NCI-H146 (cell line): Measurements from ENCODE around the gene SYTL2.

Source experiments
- DNase-seq: peaks from one replicate; lab custom pipeline; 2025; lab: John Stamatoyannopoulos, UW

Gene SYTL2

GRCh38 chr11:85732965-85733364 is 78.0 kb downstream of the SYTL2 start:
- no peak for DNase-seq

- no peak for DNase-seq
Observed at GRCh38 chr11:85726381-85726780, 84.6 kb downstream of the SYTL2 start.

DNA sequence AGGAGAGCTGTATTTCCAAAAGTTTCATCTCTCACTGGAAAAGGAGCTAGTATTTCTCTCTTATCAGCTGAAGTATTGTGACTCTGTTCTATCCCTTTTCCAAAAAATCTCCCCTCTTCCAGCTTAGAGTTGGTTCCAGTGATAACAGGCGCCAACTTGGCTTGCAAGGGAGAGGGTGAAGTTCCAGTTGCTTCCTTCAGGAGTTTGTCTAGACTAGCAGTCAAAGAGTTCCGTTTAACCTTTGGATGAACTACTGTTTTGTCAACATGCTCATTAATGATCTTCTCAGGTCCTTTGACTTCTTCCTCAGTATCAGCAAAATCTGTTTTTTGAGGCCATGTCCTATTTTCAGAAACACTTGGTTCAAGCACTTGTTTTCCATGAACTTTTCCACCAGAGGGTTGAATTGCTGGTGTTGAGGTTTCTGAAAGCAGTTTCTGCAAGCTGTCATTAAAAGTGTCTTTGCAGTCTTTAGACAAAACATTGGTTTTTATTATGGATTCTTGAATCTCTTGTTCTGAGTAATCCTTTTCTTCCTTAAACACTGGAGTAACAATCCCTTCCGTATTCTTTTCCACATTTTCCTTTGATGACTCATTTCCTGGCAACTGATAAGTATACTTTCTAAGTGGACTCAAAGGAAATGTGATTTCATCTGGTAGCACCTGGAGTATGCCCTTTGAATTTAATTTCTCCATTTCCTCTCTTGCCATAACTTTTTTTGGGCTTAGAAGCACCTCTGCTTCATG is 85.3 kb downstream of the SYTL2 start:
- no peak for DNase-seq

- no peak for DNase-seq
Observed at GRCh38 chr11:85724748-85725465, 86.0 kb downstream of the SYTL2 start.

DNA sequence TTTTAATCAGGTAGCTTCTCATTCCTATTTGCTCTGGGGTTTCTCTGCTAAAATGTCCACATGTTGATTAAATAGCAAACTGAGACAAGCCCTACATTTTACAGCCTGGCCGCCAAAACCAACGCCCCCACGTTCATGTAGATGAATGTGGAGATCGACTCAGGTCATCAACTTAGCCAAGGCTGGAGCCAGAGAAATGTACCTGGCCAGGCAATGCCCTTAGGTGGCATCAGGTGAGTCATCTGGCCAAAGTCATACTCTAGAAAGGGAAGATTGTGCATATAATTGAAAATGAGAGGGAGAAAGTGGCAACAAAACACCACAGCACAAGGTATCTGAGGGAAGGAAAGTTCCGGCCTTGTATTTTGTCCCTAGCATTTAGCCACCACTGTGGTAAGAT is 87.9 kb downstream of the SYTL2 start:
- DNase-seq: no peak

DNA sequence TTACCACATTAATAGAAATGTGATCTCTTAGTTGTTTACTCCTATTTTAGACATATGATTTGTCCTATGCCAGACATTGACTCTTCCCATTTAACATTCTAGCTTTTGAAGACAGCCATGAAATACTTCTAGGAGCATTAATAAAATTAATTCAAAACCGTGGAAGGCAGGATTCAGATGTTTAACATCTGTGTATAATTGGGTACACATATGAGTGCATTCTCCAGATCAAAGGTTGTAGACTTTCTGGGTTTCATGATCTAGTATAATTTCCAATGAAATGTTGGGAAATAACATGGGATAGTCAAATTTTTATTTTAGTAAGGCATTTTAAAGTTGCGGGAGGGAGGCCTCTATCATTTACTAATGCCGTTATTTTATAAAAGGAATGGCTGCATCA is 89.8 kb downstream of the SYTL2 start:
- no peak for DNase-seq

- DNase-seq: no peak
Observed at GRCh38 chr11:85718991-85719807, 91.7 kb downstream of the SYTL2 start.

DNA sequence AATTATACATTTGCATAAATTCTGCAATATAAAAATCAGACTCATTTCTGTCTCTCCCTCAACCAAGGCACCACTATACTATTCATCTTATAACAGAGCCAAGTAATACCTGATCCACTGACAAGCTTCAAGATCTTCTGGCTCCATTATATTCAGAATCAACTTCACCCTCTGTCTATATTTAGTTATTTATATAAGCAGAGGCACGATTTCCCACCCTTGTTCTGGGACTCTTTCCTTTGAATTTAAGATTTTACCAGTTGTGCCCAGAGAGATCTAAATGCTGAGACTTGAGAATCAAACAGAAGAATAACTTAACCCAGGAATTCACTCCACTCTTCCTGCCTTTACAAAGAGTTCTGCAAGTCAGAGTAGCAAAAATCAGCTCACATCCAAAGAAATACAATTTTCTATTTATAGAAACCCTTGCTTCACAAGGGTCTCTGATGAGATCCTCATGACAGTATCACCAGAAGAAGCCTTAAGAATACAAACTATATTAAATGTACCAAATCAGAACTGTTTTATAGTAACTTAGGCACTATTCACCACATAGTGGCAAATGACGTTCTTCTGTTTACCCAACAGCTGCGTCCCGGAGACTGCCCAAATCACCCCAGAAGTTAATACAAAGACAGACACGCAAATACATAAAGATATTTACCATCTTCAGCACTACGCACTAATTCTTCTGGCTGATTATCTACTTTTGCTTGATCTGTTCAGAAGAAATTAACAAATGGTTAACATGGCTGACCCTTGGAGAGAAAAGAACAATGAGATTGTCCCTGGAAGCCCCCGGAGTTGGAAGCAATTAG is 92.6 kb downstream of the SYTL2 start:
- DNase-seq: no peak

DNA sequence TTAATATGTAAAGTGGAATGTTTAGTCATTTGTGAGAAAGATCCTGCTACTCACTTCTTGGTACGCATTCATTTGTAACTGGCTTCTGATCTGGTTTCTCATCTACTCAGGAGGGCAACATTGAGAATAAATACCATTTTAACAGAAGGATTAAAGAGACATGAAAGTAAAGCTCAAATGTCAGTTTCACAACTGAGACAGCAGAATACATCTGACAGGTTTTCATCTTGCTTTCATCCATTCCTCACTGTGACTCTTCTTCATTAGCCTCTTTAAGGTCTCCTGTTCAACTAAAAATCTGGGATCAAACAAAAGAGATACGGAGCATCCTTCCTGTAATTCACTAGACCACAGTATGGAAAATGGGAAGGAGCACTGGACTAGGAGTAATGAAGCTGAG is 93.5 kb downstream of the SYTL2 start:
- DNase-seq: no peak

DNA sequence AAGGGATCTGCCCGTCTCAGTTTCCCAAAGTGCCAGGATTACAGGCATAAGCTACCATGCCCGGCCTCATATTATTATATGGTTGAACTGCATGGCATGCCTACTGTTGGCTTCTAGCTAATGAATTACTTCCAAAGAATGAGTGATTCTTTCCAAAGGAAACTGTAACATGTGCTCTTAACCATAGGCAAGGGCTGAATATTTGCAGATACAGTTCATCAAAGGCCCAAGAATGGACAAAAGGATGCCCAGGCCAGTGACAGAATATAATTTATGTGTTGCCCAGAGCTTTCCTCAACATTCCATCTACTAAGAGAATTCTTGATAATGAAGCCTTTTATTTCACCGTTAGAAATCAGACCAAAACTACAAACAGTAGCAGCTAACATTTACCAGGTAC is 98.0 kb downstream of the SYTL2 start:
- no peak for DNase-seq

DNA sequence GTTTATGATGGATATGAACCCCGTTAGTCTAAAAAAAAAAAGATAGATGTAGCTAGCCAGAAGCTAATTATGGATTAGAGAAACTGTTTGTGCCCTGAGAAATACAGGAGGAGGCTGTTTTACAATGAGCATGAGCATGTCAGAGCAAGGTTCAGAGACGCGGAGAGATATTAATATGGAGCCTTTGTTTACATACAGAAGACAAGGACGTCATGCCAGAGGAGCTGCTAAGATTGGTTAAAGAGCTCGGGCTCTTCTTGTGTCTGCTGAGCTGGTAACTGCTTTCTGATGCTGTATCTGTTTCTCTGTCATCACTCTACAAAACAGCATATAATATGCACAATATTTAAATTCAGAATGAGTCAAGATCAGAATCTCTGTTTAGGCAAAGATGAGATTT is 100.0 kb downstream of the SYTL2 start:
- no peak for DNase-seq

DNA sequence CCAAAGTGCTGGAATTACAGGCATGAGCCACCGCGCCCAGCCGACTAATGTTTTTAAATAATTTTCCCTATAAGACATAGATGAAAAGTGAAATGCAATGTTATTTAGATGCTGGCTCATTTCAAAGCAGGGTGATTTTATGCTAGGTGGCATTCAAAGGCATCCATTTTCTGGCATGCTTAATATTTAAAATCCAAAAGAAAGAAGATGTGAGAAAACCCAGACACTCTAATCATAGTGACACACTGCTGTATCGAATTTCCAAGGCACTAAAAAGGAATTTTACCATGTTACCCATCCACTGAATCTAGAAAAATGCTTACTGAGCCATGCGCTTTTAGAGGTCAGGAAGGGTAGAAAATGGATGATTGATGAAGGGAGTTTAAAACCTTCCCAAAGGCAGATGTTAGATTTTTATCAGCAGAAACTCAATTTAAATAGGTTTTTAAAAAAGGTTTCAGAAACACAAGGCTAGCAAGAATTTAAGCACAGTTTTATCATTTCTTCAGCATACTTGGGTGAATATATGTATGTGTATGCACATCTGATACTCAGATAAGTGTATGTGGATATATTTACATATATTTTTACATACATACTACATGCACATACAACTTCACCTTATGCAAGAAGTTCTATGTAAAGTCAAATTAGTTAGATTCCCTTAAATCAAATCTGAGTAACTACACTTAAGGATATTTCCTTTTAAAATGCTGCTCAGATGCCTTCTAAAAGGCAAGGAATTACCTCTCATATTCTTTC is 100.8 kb downstream of the SYTL2 start:
- no peak for DNase-seq

GRCh38 chr11:85705800-85706199 is 105.1 kb downstream of the SYTL2 start:
- no peak for DNase-seq

DNA sequence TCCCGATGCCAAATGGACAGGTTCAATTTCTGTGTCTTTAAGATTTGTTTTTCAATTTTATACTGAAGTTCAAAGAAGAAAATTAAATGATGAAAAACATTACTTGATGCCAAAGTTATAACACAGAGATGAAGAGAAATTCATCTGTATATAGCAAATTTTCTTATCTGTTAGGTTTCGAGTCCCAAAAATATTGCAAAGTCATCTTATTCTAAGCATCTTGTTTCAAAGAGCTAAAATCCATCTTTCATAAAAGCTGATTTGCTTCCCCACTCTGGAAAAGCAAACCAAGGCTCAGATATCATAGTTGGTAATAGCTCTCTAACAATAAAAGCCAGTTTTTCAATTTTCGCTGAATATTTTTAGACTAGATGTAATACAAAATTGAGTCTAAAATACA is 106.0 kb downstream of the SYTL2 start:
- DNase-seq: no peak

GRCh38 chr11:85699957-85700741 is 110.8 kb downstream of the SYTL2 start:
- no peak for DNase-seq

DNA sequence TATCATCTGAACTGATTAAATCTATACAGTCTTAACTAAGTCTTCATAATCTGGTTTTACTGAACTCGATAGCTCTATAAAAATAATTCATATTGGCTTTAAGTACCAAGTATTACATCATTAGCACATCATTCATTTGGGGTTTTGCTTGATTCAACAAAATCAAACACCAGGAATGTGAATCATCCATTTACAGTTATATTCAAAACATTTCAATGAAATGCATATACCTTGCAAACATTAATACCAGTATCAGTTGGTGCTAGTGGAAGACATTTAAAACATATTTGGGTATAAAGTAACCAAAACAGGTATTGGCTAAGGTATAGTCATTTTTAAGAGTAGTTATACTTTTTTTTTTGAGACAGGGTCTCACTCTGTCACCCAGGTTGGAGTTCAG is 112.7 kb downstream of the SYTL2 start:
- no peak for DNase-seq

DNA sequence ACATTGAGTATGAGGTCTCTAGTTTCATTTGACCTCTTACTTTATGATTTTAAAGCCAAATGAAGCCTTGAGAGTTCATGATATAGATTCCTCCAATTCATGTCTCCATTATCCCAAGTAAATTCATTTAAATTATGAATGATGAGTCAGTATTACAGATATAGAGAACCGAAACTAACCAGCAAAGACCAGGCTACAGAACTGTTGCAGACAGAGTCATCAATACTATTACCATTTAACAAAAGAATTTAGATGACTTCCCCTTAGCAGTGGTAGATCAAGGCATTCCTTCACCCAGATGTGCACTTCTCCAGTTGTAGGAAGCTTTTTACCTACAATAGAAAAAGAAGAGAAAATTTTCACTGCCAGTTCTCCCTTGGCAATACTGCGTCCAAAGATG is 113.2 kb downstream of the SYTL2 start:
- no peak for DNase-seq

GRCh38 chr11:85695546-85695945 is 115.4 kb downstream of the SYTL2 start:
- no peak for DNase-seq

GRCh38 chr11:85694385-85694980 is 116.5 kb downstream of the SYTL2 start:
- DNase-seq: peak; percentile 26
